Spinal cord (tissue), 10 donors: ENCODE results near the gene PRMT3. TPM values are rescaled to one million over a fixed set of nuclear protein-coding genes. Genes with fewer than 3 reads are reported as not detected.
"Not testable (repeated sequence)": the region's sequence is repeated elsewhere in the genome, so short reads cannot be mapped to it uniquely, and the experiment has no call there.

Experiments used
- DNase-seq, 6 donors: peaks; one replicate each; pipeline versions ENCODE4 v3.0.0 to v3.0.0-alpha.2; 2013 to 2015; ENCODE audit warnings: low spot score in 6 of 6, low read depth in 4 of 6
- H3K27ac ChIP-seq: one replicate; pipeline ENCODE4 v1.5.1; 2013; ENCODE audit warnings: low read depth, low read length, control low read depth
- H3K27me3 ChIP-seq: one replicate; pipeline ENCODE4 v1.6.1; 2013; ENCODE audit warnings: low read length; ENCODE audit not compliant: control insufficient read depth, insufficient read depth
- H3K36me3 ChIP-seq: one replicate; pipeline ENCODE4 v1.6.1; 2013; ENCODE audit warnings: low read length; ENCODE audit not compliant: control insufficient read depth, insufficient read depth
- H3K4me1 ChIP-seq: one replicate; pipeline ENCODE4 v1.6.1; 2013; ENCODE audit warnings: low read length; ENCODE audit not compliant: control insufficient read depth, insufficient read depth
- H3K4me3 ChIP-seq: one replicate; pipeline ENCODE4 v1.5.1; 2013; ENCODE audit warnings: low read depth, low read length, control low read depth
- H3K9me3 ChIP-seq: one replicate; pipeline ENCODE4 v1.6.1; 2013; ENCODE audit warnings: low read length; ENCODE audit not compliant: control insufficient read depth, insufficient read depth
- WGBS: methylation state at CpG from one replicate; pipeline ENCODE4 v1.1.5; 2013; ENCODE audit warnings: missing lambda C conversion rate; ENCODE audit not compliant: insufficient coverage; 5-methylcytosine and 5-hydroxymethylcytosine counted together
- polyA plus RNA-seq, 2 donors: library from polyadenylated mRNA; unstranded; fragments of 120-200 nt; gene quantifications; one replicate each; pipeline ENCODE4 v1.2.1, GENCODE V29; 2013; ENCODE audit not compliant: insufficient read length in 2 of 2
- total RNA-seq, 2 donors: library from RNA; depleted of rRNA in 1 of 2; stranded (reverse); fragments of 120-200 nt in 1 of 2; fragments of >200 nt in 1 of 2; gene quantifications; one replicate each; pipeline versions ENCODE4 v1.2.3 to v1.2.4, GENCODE V29; 2013 to 2014
- donor health status: healthy.

Gene PRMT3
- total and polyA plus RNA-seq, 4 donors: 17.5 to 27.7 (median 21.8) TPM

GRCh38 chr11:20362481-20362880 is 25.0 kb upstream of the PRMT3 start:
- DNase-seq: no peak
- Histone ChIP-seq H3K4me3 (no peak overlapping the region), H3K4me1 (peaks cover 13% of the 10 kb centered on the region), H3K9me3 (no peaks in the 10 kb centered on the region), H3K27ac (no peak overlapping the region), H3K27me3 (peaks cover 29% of the 10 kb centered on the region), H3K36me3 (no peaks in the 10 kb centered on the region)
- no CpG with 5 or more reads among the region's 1 CpG for WGBS

DNA sequence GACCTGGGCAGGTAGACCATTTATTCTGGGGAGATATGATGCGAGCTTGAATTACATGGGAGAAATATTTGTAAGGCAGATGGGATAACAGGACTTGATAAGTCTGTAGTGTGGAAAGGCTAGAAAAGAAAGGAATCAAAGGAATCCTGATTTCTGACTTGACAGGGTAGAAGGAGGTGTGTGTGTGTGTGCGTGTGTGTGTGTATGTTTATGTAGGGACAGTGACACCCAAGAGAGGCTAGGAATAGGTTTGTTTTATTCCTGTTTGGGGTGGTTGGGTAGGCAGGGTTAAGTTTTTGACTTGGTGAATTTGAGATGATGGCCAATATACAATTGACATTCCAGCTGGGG is 24.4 kb upstream of the PRMT3 start:
- 97% methylated on average over 2 of the region's 2 CpGs for WGBS
- Histone ChIP-seq H3K27ac (no peak overlapping the region), H3K27me3 (peaks cover 24% of the 10 kb centered on the region), H3K36me3 (no peaks in the 10 kb centered on the region), H3K9me3 (no peaks in the 10 kb centered on the region), H3K4me1 (peaks cover 13% of the 10 kb centered on the region), H3K4me3 (no peak overlapping the region)
- DNase-seq: no peak

GRCh38 chr11:20363500-20364340 is 23.8 kb upstream of the PRMT3 start, which contains the start of gene HTATIP2:
HTATIP2 (plus strand) TSS chr11:20363714; CDS start chr11:20364238, 524 bp downstream.
- Histone ChIP-seq H3K9me3 (no peaks in the 10 kb centered on the region), H3K36me3 (no peaks in the 10 kb centered on the region), H3K27me3 (peaks cover 20% of the 10 kb centered on the region), H3K4me1 (peaks cover 13% of the 10 kb centered on the region), H3K4me3 (peak within 1 kb of the TSS; percentile 47), H3K27ac (no peak within 1 kb of the TSS)
- DNase-seq: peak in 3 of 6 donors; percentile 4 to 57 (median 51)
- WGBS: 1% methylated on average over 68 of the region's 68 CpGs

- H3K4me1 ChIP-seq: peaks cover 13% of the 10 kb centered on the region
- H3K27ac ChIP-seq: no peak overlapping the region
- peaks cover 17% of the 10 kb centered on the region for H3K27me3 ChIP-seq
- H3K36me3 ChIP-seq: no peaks in the 10 kb centered on the region
- WGBS: 63% methylated on average over 5 of the region's 6 CpGs
- H3K4me3 ChIP-seq: peak overlapping the region; percentile 47
- no peaks in the 10 kb centered on the region for H3K9me3 ChIP-seq
- peak in 1 of 6 donors; percentile 6 for DNase-seq
Observed at GRCh38 chr11:20364341-20364792, 23.1 kb upstream of the PRMT3 start.

DNA sequence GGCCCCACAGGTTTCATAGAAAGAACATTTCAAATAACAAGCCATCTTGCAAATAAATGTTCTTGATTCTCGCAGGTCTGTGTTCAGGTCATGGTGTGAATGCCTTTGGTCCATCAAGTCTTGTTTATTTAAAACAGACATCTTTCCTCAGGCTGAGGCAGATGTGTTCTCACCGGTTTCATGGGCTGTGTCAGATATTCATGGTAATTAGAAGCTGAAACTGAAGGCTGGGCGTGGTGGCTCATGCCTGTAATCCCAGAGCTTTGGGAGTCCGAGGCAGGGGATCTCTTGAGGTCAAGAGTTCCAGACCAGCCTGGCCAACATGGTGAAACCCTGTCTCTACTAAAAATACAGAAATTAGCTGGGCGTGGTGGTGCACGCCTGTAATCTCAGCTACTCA is 22.1 kb upstream of the PRMT3 start:
- H3K4me1 ChIP-seq: peaks cover 13% of the 10 kb centered on the region
- not testable (repeated sequence) for H3K27ac ChIP-seq, H3K9me3 ChIP-seq, H3K4me3 ChIP-seq, DNase-seq, H3K36me3 ChIP-seq
- 94% methylated on average over 3 of the region's 6 CpGs for WGBS
- peaks cover 12% of the 10 kb centered on the region for H3K27me3 ChIP-seq

DNA sequence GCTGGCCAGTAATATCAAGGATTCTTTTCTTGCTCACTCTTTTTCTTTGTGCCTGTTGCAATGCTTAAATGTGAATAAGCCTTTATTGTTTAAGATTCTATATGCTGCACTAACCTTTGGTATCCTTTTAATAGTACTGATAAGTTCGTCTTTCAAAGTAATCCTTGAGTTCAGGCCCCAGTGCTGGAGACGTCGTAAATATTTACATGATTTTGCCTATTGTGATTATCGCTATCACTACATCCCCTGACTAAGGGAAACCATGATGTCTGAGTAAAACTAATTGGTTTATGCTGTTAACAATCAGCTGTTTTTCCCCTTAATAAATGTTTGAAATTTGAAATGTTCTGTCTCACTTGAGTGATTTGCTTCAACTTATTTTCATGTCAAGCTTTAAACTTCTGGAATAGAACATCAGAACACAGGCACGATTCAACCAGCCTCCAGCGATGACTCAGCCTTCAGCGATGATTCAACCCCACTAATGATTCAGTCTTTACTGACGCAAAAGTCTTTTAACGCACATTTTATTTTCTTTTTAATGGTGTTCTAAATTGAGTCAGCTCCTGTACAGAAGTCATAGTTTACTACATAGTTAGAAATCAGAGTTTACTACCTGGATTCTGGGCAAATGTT is 20.1 kb upstream of the PRMT3 start:
- DNase-seq: no peak
- Histone ChIP-seq H3K36me3 (no peaks in the 10 kb centered on the region), H3K27ac (no peak overlapping the region), H3K4me3 (no peak overlapping the region), H3K4me1 (peaks cover 13% of the 10 kb centered on the region), H3K9me3 (no peaks in the 10 kb centered on the region), H3K27me3 (peaks cover 12% of the 10 kb centered on the region)
- WGBS: 95% methylated on average over 4 of the region's 9 CpGs

DNA sequence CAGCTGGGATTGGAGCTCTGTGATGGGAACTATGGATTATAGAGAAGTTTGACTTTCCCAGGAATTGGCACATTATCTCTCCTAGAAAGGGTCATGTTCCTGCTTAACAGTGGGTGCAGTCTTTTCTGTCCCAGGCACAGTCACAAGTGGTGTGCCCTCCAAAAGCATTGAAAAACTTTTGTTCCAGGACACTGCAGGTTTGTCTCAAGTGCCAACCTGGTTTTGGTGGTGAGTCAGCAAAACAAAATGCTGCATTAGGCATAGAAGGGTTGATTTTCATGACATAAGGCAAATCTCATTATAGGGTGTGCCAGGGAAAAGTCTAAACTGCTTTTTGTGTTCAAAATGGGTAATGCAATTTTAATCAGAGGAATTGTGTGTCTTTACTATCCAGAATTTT is 19.1 kb upstream of the PRMT3 start:
- Histone ChIP-seq H3K27ac (no peak overlapping the region), H3K27me3 (peaks cover 9% of the 10 kb centered on the region), H3K36me3 (no peaks in the 10 kb centered on the region), H3K4me1 (peaks cover 11% of the 10 kb centered on the region), H3K9me3 (no peaks in the 10 kb centered on the region), H3K4me3 (no peak overlapping the region)
- no peak for DNase-seq

DNA sequence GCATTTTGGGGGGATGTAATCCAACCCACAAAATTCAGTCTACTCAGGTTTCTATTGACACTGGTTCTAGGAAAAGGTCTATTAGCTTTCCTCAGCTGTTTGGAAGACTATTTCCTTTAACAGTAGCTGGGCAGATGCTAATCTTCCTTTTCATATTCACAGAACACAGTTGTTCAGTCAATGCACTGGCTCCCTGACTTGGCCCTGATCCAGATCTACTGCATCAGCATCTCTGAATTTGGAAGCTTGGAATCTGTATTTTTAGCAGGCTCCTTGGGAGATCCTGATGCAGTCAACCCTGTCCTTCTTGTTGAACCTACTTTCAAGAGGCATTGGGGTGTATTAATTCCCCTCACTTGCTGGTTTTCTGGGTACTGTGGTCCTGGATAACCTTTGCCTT is 17.7 kb upstream of the PRMT3 start:
- Histone ChIP-seq H3K4me1 (no peaks in the 10 kb centered on the region), H3K27me3 (peaks cover under 1% of the 10 kb centered on the region), H3K36me3 (no peaks in the 10 kb centered on the region), H3K27ac (no peak overlapping the region), H3K9me3 (no peaks in the 10 kb centered on the region), H3K4me3 (no peak overlapping the region)
- peak in 1 of 6 donors; percentile 24 for DNase-seq

DNA sequence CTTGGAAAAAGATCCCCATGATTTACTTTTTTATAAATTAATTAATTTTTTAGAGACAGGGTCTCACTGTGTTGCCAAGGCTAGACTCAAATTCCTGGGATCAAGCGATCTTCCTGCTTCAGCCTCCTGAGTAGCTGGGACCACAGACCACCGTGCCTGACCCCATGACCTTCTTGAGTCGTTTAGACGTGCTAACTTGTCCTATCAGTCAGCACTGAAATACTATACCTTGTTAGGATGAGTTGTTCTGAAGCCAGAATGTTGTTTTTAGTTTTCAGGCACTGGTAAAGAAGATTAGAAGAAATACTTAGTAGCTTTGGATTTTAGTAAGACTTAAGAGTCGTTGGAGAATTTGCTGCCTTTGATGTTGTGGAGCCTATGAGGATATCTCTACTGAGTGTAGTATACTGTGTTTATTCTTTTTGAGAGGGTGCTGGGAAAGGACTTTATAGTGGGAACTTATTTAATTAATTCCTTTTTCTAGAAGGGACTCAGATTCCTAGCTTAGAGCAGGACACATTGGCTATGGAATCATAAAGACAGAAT is 15.4 kb upstream of the PRMT3 start:
- Histone ChIP-seq H3K27ac (no peak overlapping the region), H3K27me3 (no peaks in the 10 kb centered on the region), H3K36me3 (no peaks in the 10 kb centered on the region), H3K9me3 (no peaks in the 10 kb centered on the region), H3K4me3 (no peak overlapping the region), H3K4me1 (no peaks in the 10 kb centered on the region)
- WGBS: 83% methylated on average over 5 of the region's 5 CpGs
- no peak for DNase-seq
